CD4-positive, alpha-beta T cell treated with Interferon alpha-2 for 1 hour (primary cell): ENCODE measurements around the gene PTPRF.
"Not testable (repeated sequence)": the region's sequence is repeated elsewhere in the genome, so short reads cannot be mapped to it uniquely, and the experiment has no call there.

Source experiments
- DNase-seq, 2 donors: peaks; one replicate each; pipeline ENCODE4 v3.0.0-alpha.2; 2020 to 2022

Gene PTPRF

GRCh38 chr1:43538969-43539368 lies 8.3 kb downstream of the PTPRF start:
- no peak for DNase-seq

DNA sequence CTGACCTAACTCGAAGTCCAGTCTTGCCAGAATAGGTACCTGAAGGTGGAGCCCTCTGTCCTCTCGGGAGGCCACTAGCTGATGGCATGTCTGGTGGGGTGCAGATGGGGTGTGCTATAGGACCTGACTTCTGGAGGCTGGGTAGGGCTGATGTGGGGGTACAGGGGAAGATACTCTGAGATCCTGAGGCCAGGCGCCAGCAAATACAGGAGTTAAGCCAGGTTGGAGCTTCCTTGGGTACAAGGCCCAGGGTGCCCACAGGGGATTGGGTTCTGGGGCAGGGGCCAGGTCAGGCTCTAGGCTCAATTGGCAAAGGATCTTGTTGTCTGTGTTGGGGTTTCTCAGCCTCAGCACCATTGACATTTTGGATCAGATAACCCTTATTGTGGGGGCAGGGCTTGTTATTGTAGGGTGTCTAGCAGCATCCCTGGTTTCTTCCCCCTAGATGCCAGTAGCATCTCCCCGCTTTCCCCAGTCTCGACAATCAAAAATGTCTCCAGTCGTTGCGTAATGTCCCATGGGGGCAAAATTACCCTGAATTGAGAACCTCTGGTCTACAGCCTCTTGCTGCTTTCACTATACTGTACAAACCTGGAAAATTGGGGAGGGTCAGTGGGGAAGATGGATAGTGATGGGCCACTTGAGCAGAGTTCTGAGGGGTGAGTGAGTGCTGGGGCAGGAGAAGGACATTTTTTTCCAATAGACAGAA lies 9.2 kb downstream of the PTPRF start:
- no peak for DNase-seq

DNA sequence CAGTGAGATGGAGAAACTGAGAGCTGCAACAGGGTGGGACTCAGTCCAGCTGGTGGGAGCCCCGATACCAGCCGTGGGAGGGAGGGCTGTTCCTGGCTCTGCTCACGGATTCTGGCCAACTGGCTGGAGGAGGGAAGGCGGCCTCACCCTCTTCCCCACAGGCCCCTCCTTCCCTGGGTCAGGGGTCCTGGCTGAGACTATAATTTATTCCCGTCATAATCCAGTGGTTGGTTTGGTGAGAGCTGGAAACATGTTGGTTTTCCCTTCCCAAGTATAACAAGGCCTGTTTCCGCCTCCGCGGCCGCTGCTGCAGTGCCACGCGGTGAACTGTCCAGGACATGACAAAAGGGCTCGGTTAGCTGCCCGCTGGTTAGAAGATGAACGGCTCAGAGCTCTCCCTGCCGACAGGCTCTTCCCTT lies 10.0 kb downstream of the PTPRF start:
- DNase-seq, result no peak

DNA sequence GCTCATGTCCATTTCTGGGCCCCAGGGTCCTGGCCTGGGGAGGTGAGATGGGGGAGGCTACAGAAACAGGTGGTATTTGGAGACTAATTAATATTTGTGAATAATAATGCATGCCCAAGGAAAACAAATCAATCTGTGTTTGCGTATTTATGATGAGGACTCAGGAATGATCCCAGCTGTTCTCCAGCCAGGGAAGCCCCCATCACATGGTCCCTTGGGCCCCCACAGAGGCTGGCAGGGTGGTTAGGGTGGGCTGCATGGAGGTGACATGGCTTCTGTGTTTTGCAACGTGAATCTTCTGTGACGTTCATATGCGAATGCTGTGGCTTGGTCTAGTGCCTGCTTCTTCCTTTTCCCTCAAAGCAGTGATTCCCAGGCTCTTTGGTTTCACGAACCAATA lies 10.5 kb downstream of the PTPRF start:
- no peak for DNase-seq

- DNase-seq, result no peak
Measured at GRCh38 chr1:43541721-43542401, 11.2 kb downstream of the PTPRF start.

- DNase-seq, result no peak
Measured at GRCh38 chr1:43542527-43543458, 12.1 kb downstream of the PTPRF start.

DNA sequence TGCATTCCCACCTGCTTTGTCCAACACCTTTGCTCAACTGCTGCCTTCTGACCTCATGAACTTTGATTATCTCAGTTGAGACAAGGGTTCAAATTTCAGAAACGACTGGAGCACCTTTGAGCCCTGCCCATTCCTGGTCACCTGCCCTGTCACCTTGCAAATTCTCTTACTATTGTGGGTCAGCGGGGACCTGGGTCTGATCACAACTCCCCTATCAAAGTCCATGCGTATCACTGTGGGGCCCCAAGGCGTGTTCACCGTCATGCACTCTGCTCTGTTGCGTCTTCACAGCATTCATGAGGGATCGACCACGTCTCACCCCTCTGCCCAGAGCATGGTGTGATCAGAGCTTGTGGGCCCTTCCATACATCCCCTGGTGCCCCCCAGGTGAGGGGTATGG lies 12.9 kb downstream of the PTPRF start:
- no peak for DNase-seq

DNA sequence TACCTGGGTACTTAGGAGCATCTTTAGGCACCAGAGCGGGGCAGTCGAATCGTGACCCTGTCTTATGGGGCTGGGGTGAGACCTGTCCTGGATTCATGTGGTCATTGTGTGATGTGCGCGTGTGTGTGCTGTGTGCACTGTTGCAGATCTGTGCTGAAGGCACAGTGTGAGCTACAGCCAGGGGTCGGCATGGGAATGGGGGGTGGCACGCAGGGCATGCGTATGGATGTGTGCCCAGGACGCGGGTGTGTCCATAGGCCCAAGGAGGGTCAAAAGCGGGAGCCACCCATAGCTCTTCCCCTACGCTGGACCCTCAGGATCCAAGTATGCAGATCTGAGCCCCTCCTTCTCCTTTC lies 14.6 kb downstream of the PTPRF start:
- no peak for DNase-seq

GRCh38 chr1:43545695-43546387 lies 15.2 kb downstream of the PTPRF start:
- no peak for DNase-seq

- no peak for DNase-seq
Measured at GRCh38 chr1:43546388-43547100, 15.9 kb downstream of the PTPRF start.

GRCh38 chr1:43547538-43548072 lies 16.9 kb downstream of the PTPRF start:
- no peak for DNase-seq

DNA sequence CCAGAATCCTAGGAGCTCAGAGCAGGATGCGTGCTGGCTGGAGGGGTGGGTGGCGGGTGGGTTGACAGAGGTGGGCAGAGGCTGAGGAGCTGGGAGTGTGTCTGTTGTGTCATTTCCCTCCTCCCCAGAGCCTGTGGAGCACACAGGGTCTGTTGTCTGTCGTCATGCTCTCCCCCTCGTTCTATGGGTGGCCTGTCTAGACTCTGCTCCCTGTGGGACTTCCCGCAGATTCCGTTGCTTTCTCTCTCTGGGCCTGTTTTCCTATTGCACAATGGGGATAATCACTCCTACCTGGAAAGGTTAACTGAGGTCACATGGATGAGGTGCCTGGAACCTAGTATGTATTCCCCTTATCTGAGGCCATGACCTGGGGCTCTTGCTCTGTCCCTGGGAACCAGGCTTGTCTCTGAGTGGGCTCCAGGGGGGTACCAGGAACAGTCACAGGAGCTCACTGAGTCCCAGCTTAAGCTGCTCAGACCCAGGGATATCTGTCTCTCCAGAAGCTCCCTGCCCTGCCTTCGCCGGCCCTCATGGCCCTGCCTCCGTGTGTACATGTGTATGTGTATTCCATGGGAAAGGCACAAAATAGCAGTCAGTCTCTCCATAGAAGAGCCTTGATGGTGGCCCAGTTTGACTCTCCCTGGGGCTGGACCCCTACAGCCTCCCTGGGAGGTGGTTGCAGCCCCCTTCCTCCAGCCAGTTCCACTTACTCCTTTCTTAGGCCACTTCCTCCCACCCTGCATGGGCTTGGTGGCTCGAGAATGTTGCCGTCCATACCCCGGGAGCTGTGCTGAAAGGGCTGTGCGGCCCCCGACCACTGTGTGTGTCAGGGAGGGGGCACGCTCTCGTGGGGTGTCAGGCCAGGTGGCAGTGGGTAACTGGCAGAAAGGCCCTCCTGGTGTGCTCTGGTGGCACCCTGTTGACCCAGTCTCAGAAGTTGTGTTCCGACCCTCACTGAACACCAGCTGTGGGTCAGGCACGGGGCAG lies 17.9 kb downstream of the PTPRF start:
- DNase-seq, result no peak

DNA sequence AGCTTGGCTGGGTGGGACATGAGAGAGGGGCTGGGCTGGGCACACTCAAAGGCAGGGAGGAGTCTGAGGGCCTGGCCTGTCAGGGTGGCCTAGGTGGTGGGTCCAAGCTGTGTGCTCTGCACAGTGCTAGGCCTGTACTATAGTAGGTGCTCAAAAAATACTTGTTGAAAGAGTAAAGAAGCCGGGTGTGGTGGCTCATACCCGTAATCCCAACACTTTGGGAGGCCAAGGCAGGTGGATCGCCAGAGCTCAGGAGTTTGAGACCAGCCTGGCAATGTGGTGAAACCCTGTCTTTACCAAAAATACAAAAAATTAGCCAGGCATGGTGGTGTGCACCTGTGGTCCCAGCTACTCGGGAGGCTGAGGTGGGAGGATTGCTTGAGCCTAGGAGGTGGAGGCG lies 18.7 kb downstream of the PTPRF start:
- not testable (repeated sequence) for DNase-seq

DNA sequence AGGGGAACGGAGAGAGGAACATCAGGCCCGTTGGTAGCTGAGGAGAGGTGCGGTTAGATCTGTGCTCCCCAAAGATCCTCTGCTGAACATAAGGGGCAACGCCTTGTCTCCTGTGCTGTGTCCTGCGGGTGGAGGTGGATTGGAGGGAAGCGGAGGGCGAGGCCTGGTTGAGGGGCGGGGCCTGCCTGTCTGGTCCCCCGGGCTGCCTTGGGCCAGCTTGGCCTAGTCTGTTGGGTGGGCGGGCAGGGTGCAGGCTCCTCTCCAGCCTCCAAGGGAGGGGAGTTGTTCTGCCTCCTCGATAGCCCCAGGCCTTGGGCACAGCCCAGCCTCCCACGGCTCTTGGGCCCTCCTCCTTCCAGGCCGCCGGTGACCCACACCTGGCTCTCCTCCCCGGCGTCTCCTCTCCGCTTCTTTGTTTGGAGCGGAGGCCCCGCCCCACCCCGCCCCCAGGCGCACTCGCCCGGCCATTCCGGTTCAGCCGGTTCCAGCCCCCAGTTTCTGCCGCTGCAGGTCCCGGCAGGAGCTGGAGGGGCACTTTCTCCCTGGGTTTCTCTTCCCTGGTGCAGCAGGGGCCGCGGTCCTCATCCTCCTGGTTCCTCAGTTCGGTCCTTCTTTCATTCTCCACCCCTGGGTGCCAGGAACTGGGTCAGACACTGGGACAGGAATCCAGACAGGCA lies 19.4 kb downstream of the PTPRF start:
- DNase-seq, result no peak

GRCh38 chr1:43550598-43551246 lies 20.0 kb downstream of the PTPRF start:
- DNase-seq, result no peak

- DNase-seq, result no peak
Measured at GRCh38 chr1:43551396-43551888, 20.8 kb downstream of the PTPRF start.

DNA sequence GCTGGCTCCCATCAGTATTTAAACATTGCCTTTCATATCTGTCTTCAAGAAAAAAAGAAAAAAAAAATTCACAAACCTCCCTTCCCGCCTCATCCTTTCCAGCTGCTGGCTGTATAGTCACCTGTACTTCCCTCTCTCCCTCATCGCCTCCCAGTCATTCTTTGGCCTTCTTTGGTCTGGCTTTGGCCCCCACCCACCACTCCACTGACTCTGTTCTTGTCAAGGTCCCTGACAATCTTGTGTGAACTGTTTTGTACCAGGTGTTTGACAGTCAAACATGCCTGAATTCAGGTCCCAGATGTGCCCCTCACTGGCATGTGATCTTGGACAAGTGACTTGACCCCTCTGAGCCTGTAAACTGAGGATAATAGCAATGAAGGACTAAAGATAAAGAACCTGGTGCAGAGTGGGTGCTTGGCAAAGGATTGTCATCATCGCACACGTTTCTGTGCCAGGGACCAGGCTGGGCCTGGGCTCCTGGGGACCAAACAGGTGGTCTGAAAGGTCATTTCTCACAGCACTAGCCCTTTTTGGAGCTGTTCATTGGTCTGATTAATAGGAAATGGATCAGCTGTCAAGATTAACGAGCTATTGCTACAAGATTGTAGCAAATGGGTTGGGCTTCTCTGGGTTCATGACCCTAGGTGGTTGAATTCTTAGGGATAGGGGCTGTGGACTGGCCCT lies 21.5 kb downstream of the PTPRF start:
- no peak for DNase-seq

DNA sequence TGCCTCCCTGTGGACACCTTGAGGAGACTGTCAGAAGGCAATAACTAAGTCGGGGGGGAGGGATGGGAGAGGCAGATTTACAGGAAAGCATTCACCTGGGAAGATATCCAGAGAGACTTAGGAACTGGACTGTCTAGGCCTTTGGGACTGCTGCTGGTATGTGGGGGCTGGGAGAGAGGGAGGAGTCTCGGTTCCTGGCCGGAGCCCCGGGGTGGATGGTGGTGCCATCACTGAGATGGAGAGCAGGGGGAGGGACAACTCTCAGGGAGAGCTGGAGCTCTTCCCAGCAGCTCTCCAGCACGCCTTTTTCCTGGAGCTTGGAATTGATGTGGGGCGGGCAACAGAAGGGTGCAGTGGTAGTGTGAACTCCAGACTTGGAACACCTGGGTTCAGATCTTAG lies 22.1 kb downstream of the PTPRF start:
- DNase-seq, result no peak
